HCT116 (cell line): ENCODE results near the gene CERS6. TPM values are rescaled to one million over a fixed set of nuclear protein-coding genes. Genes with fewer than 3 reads are reported as not detected.

Experiments
- ATAC-seq: fragments of 200-7000 bp; cut with Tn5 transposase; 2 replicates; pipeline ENCODE4 v1.9.1; 2020; ENCODE audit warnings: mild to moderate bottlenecking, moderate library complexity
- BruUV-seq: library from RNA; stranded (reverse); fragments of 400-500 nt; replicated peaks from 2 replicates; lab custom pipeline; 2021; lab: Mats Ljungman, UMichigan
- CTCF ChIA-PET: fragments of 300-600 bp; sonication (Branson Sonifier 250); formaldehyde crosslinking; loops from one replicate; lab custom pipeline; 2021; ENCODE audit warnings: antibody characterized with exemption; lab: Charles Lee
- POLR2A ChIA-PET: fragments of 300-600, 350-600 bp; sonication (Branson Sonifier 250); formaldehyde crosslinking; loops from one replicate; lab custom pipeline; 2021; ENCODE audit warnings: antibody characterized with exemption; lab: Charles Lee
- RAD21 ChIA-PET, 2 experiments: fragments of 300-600 bp; sonication (Branson Sonifier 250); formaldehyde crosslinking; loops; one replicate each; lab custom pipeline; 2023; ENCODE audit warnings: low total read pairs in 2 of 2; ENCODE audit not compliant: uncharacterized antibody in 2 of 2, unreplicated experiment in 2 of 2, low non-redundant PET in 1 of 2; lab: Charles Lee
- DNase-seq: peaks from one replicate; pipeline ENCODE4 v3.0.0-alpha.2; 2010; ENCODE audit warnings: low read depth, low spot score
- H2AFZ ChIP-seq: fragments of 200-600 bp; shearing (Covaris generic), sonication (generic); 2 replicates; pipeline ENCODE4 v1.6.1; 2017; ENCODE audit warnings: low read depth, mixed run types, mixed read lengths, antibody characterized with exemption, low read length; ENCODE audit not compliant: poor library complexity, severe bottlenecking
- H3K27ac ChIP-seq: 2 replicates; pipeline ENCODE4 v1.5.1; 2012; ENCODE audit warnings: low read depth, low read length
- H3K27me3 ChIP-seq: fragments of 200-600 bp; sonication (generic); 2 replicates; pipeline ENCODE4 v1.6.1; 2016; ENCODE audit warnings: mixed run types, low read length, mixed read lengths; ENCODE audit not compliant: insufficient read depth
- H3K36me3 ChIP-seq, 2 experiments: fragments of 200-500 bp in 1 of 2; fragments of 200-600 bp in 1 of 2; sonication (Bioruptor generic) in 1 of 2; sonication (generic) in 1 of 2; 2 replicates each; pipeline versions ENCODE4 v1.5.1 to v1.6.1; 2014 to 2016; ENCODE audit warnings: low read length in 2 of 2, inconsistent platforms in 1 of 2, mixed read lengths in 1 of 2, mixed run types in 1 of 2; ENCODE audit not compliant: insufficient read depth in 2 of 2, control insufficient read depth in 1 of 2
- H3K4me1 ChIP-seq, 2 experiments: fragments of 200-600 bp in 1 of 2; sonication (generic) in 1 of 2; 2 replicates each; pipeline versions ENCODE4 v1.5.1 to v1.6.1; 2012 to 2017; ENCODE audit warnings: low read length in 2 of 2, inconsistent platforms in 1 of 2, mild to moderate bottlenecking in 1 of 2, mixed read lengths in 1 of 2, mixed run types in 1 of 2, moderate library complexity in 1 of 2; ENCODE audit not compliant: insufficient read depth in 2 of 2, control insufficient read depth in 1 of 2
- H3K4me2 ChIP-seq: fragments of 200-600 bp; sonication (generic); 2 replicates; pipeline ENCODE4 v1.6.1; 2017; ENCODE audit warnings: mixed run types, low read length, mixed read lengths
- H3K4me3 ChIP-seq, 2 experiments: fragments of 200-600 bp in 1 of 2; sonication (generic) in 1 of 2; replicated peaks in 1 of 2; 2 replicates each; pipeline ENCODE4 v1.5.1; 2011 to 2016; ENCODE audit warnings: low read length in 2 of 2, control low read depth in 1 of 2, low read depth in 1 of 2, mild to moderate bottlenecking in 1 of 2, mixed read lengths in 1 of 2, mixed run types in 1 of 2
- H3K79me2 ChIP-seq: fragments of 200-600 bp; sonication (generic); 2 replicates; pipeline ENCODE4 v1.6.1; 2017; ENCODE audit warnings: mild to moderate bottlenecking, mixed run types, low read length, moderate library complexity, mixed read lengths; ENCODE audit not compliant: insufficient read depth
- H3K9ac ChIP-seq: fragments of 200-600 bp; sonication (generic); 2 replicates; pipeline ENCODE4 v1.6.1; 2016; ENCODE audit warnings: low read length, mixed read lengths
- H3K9me2 ChIP-seq: fragments of 200-600 bp; sonication (generic), shearing (Covaris generic); 2 replicates; pipeline ENCODE4 v1.6.1; 2017; ENCODE audit warnings: mixed run types, mild to moderate bottlenecking, moderate library complexity; ENCODE audit not compliant: insufficient read depth
- H3K9me3 ChIP-seq, 2 experiments: fragments of 200-500 bp in 1 of 2; fragments of 200-600 bp in 1 of 2; sonication (Bioruptor generic) in 1 of 2; sonication (generic) in 1 of 2; 2 replicates each; pipeline ENCODE4 v1.6.1; 2014 to 2017; ENCODE audit warnings: low read length in 2 of 2, mixed read lengths in 2 of 2, inconsistent platforms in 1 of 2, low read depth in 1 of 2, mild to moderate bottlenecking in 1 of 2, mixed run types in 1 of 2, moderate library complexity in 1 of 2; ENCODE audit not compliant: control insufficient read depth in 1 of 2, insufficient read depth in 1 of 2
- H4K20me1 ChIP-seq: fragments of 200-600 bp; sonication (generic), shearing (Covaris generic); 2 replicates; pipeline ENCODE4 v1.6.1; 2017; ENCODE audit warnings: mixed run types, mild to moderate bottlenecking, moderate library complexity; ENCODE audit not compliant: insufficient read depth
- ATF3 ChIP-seq: IDR thresholded peaks from 2 replicates; pipeline ENCODE4 v1.6.1; 2012
- CBX3 ChIP-seq: IDR thresholded peaks from 2 replicates; pipeline ENCODE4 v1.6.1; 2012; ENCODE audit warnings: low read depth
- CEBPB ChIP-seq: IDR thresholded peaks from 2 replicates; pipeline ENCODE4 v1.6.1; 2012; ENCODE audit warnings: low read depth
- EZH2 ChIP-seq: fragments of 200-600 bp; sonication (generic); IDR thresholded peaks from 2 replicates; pipeline ENCODE4 v1.6.1; 2017; ENCODE audit warnings: antibody characterized with exemption, mixed run types
- EZH2phosphoT487 ChIP-seq: fragments of 200-600 bp; IDR thresholded peaks from 2 replicates; pipeline ENCODE4 v1.6.1; 2018; ENCODE audit warnings: antibody characterized with exemption, borderline replicate concordance
- POLR2AphosphoS5 ChIP-seq: IDR thresholded peaks from 2 replicates; pipeline ENCODE4 v1.6.1; 2011; ENCODE audit warnings: mild to moderate bottlenecking, low read depth, low read length, moderate library complexity
- SIN3A ChIP-seq: IDR thresholded peaks from 2 replicates; pipeline ENCODE4 v1.6.1; 2012; ENCODE audit warnings: low read depth
- ZNF274 ChIP-seq: fragments of 200-500 bp; sonication (Bioruptor generic); IDR thresholded peaks from 2 replicates; pipeline ENCODE4 v1.6.1; 2014; ENCODE audit warnings: mild to moderate bottlenecking, low read depth, low read length, inconsistent platforms
- intact Hi-C: fragments of 100-400 bp; cut with micrococcal nuclease; formaldehyde crosslinking; loops from 2 replicates; pipeline ENCODE4 v1.10.0; 2022
- total RNA-seq: library from RNA; stranded (reverse); gene quantifications from one replicate; pipeline ENCODE4 v1.2.1, GENCODE V29; 2021; ENCODE audit not compliant: unreplicated experiment
- TF ChIP-seq, protein P1 (sequence below): IDR thresholded peaks from 2 replicates; pipeline ENCODE4 v1.6.1; 2012; ENCODE audit warnings: low read depth

The CERS6 gene
- total RNA-seq, 1 experiment from 2014 or later: 37.0 TPM

- BruUV-seq: no TSS peak
- no peak overlapping the region for H3K27ac ChIP-seq
- ChIA-PET RAD21 (no interaction called here), POLR2A (no interaction called here), CTCF (no interaction called here)
- H3K4me3 ChIP-seq: no peak overlapping the region
- TF ChIP-seq POLR2AphosphoS5: no peak
- TF ChIP-seq, protein P1, sequence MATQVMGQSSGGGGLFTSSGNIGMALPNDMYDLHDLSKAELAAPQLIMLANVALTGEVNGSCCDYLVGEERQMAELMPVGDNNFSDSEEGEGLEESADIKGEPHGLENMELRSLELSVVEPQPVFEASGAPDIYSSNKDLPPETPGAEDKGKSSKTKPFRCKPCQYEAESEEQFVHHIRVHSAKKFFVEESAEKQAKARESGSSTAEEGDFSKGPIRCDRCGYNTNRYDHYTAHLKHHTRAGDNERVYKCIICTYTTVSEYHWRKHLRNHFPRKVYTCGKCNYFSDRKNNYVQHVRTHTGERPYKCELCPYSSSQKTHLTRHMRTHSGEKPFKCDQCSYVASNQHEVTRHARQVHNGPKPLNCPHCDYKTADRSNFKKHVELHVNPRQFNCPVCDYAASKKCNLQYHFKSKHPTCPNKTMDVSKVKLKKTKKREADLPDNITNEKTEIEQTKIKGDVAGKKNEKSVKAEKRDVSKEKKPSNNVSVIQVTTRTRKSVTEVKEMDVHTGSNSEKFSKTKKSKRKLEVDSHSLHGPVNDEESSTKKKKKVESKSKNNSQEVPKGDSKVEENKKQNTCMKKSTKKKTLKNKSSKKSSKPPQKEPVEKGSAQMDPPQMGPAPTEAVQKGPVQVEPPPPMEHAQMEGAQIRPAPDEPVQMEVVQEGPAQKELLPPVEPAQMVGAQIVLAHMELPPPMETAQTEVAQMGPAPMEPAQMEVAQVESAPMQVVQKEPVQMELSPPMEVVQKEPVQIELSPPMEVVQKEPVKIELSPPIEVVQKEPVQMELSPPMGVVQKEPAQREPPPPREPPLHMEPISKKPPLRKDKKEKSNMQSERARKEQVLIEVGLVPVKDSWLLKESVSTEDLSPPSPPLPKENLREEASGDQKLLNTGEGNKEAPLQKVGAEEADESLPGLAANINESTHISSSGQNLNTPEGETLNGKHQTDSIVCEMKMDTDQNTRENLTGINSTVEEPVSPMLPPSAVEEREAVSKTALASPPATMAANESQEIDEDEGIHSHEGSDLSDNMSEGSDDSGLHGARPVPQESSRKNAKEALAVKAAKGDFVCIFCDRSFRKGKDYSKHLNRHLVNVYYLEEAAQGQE: no peak
- no peak for TF ChIP-seq ATF3
- no peak for TF ChIP-seq EZH2phosphoT487
- H3K4me1 ChIP-seq: no peaks in the 10 kb centered on the region; a peak in 1 of 4 replicates
- ATAC-seq: no peak
- intact Hi-C loops: no loop called here
- H4K20me1 ChIP-seq: no peaks in the 10 kb centered on the region
- H3K9me3 ChIP-seq: no peaks in the 10 kb centered on the region
- H3K79me2 ChIP-seq: no peaks in the 10 kb centered on the region
- no peaks in the 10 kb centered on the region for H3K9me2 ChIP-seq
- no peak overlapping the region for H2AFZ ChIP-seq
- no peak for DNase-seq
- H3K27me3 ChIP-seq: no peaks in the 10 kb centered on the region
- H3K36me3 ChIP-seq: no peaks in the 10 kb centered on the region
- H3K9ac ChIP-seq: no peak overlapping the region
- H3K4me2 ChIP-seq: no peak overlapping the region
Observed at GRCh38 chr2:168732506-168732905, 276.4 kb downstream of the CERS6 start.

DNA sequence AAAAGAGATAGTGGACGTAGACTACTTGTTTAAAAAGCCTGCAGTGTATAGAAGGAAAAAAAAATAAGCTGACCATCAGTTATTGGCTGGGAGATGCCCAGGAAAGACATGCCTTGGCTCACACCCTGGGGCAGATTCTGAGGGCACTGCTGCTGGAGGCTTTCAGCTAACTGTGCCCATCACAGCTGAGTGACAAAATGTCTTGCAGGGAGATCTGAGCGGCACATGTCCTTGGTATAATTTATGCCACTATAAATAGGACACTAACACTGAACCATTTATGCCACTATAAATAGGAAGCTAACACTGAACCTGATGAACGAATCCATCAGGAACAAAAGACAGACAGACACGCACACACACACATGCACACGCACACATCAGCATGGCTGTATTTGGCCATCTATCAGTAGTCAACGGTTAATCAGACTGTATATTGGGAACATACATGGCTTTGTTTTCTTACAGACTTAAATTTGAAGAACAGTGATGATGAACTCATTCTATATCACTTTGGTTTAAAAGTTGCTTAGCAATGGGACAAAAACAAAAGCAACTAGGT lies 278.2 kb downstream of the CERS6 start:
- Histone ChIP-seq H3K9me3 (no peaks in the 10 kb centered on the region), H3K79me2 (no peaks in the 10 kb centered on the region), H3K27ac (no peak overlapping the region), H4K20me1 (no peaks in the 10 kb centered on the region), H3K9me2 (no peaks in the 10 kb centered on the region), H2AFZ (no peak overlapping the region), H3K9ac (no peak overlapping the region), H3K4me3 (no peak overlapping the region), H3K4me1 (no peaks in the 10 kb centered on the region; a peak in 1 of 4 replicates), H3K36me3 (no peaks in the 10 kb centered on the region), H3K27me3 (no peaks in the 10 kb centered on the region), H3K4me2 (no peak overlapping the region)
- CTCF ChIA-PET: no interaction called here
- RAD21 ChIA-PET: no interaction called here
- POLR2A ChIA-PET: no interaction called here
- intact Hi-C loops: no loop called here
- no TSS peak for BruUV-seq
- ATAC-seq: no peak
- DNase-seq: no peak
- TF ChIP-seq ATF3 (no peak), CEBPB (no peak), CBX3 (no peak), ZNF274 (no peak), SIN3A (no peak), EZH2 (no peak)
- TF ChIP-seq, protein P1: no peak
